Adrenal gland (tissue), 5 donors: Measurements from ENCODE around the gene FGGY.

Experiments
- CTCF ChIP-seq, 6 experiments: fragments of 450-650 bp in 4 of 6; fragments of 200-600 bp in 2 of 6; sonication (generic) in 1 of 6; IDR thresholded peaks; 1 replicate in 5 of 6; 2 replicates in 1 of 6; pipeline versions ENCODE4 v1.5.1 to v1.8.0; 2016 to 2021; ENCODE audit warnings: antibody characterized with exemption in 6 of 6, mild to moderate bottlenecking in 2 of 6, moderate library complexity in 1 of 6
- POLR2A ChIP-seq, 2 donors: fragments of 450-650 bp; IDR thresholded peaks; one replicate each; pipeline ENCODE4 v1.6.1; 2017; ENCODE audit warnings: antibody characterized with exemption in 2 of 2, mild to moderate bottlenecking in 2 of 2, moderate library complexity in 1 of 2
- donor health status: DM: no; HTN: no; CAD: no.

- TF ChIP-seq CTCF (IDR thresholded peaks at IDR 0.05) (no peak), POLR2A (IDR thresholded peaks at IDR 0.05) (no peak)
Observed at GRCh38 chr1:59687081-59687480, 390.2 kb downstream of the FGGY start.
